ENCODE results near the gene ADORA2B. TPM values are rescaled to one million over a fixed set of nuclear protein-coding genes. Genes with fewer than 3 reads are reported as not detected.

The ADORA2B gene
- polyA plus RNA-seq, 1 of the 3 experiments (the other 2 are of a cell fraction): 12.6 TPM

DNA sequence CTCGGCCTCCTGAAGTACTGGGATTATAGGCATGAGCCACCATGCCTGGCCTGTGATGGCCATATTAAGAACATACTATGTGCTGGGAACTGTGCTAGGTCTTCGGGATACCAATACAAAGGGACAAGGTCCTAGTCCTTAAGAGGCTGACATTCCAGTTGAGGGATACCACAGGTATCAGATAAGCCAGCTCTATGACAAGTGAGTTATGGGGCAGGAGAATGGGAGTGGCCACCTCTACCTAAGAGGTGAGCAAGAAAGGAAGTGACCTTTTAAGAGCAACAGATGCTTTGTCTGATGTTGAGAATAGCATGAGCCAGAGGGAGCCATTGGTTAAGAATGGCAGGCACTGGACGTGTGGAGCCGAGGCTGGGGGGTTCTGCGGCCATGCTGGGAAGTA, 27.0 kb downstream of the ADORA2B start (continued):
- TF ChIP-seq TAF1 (IDR thresholded peaks at IDR 0.05; ENCODE audit: borderline replicate concordance, low read depth, low read length): no peak
- no peak for TF ChIP-seq RXRA (IDR thresholded peaks at IDR 0.05; ENCODE audit: borderline replicate concordance, low read depth)

DNA sequence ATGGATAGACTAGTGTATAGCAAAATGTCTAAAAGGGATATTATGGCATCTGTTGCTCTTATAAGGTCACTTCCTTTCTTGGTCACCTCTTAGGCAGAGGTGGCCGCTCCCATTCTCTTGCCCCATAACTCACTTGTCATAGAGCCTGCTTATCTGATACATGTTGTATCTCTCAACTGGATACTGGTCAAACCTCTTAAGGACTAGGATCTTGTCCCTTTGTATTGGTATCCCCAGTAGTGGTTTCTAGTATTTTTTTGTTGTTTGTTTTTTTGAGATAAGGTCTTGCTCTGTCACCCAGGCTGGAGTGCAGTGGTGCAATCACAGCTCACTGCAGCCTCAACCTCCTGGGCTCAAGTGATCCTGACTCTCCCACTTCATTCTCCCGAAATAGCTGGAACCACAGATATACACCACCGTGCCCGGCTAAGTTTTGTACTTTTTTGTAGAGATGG, 27.6 kb downstream of the ADORA2B start:
- H3K4me3 ChIP-seq (ENCODE audit: low read depth in 2 of 2, low read length in 1 of 2): no peak overlapping the region
- WGBS (ENCODE audit: low lambda C conversion rate): 97% methylated on average over 4 of the region's 4 CpGs
- H4K20me1 ChIP-seq (ENCODE audit: insufficient read depth): no peaks in the 10 kb centered on the region
- H3K79me2 ChIP-seq (ENCODE audit: insufficient read depth): no peaks in the 10 kb centered on the region
- H3K9me3 ChIP-seq: no peaks in the 10 kb centered on the region
- no peaks in the 10 kb centered on the region for H3K9me2 ChIP-seq
- H3K36me3 ChIP-seq (replicated peaks in 1 of 2; ENCODE audit: control insufficient read depth in 1 of 2, insufficient read depth in 2 of 2, low read length in 1 of 2): peaks cover 8 to 11% of the 10 kb centered on the region in 2 experiments
- ChIA-PET CTCF (no interaction called here), POLR2A (no interaction called here)
- no peak overlapping the region for H2AFZ ChIP-seq (ENCODE audit: low read depth)
- H3K9ac ChIP-seq: no peak overlapping the region
- no peaks in the 10 kb centered on the region; a peak in 1 of 4 replicates for H3K4me1 ChIP-seq (ENCODE audit: control insufficient read depth in 1 of 2, insufficient read depth in 2 of 2, low read depth in 1 of 2, low read length in 1 of 2)
- no peak overlapping the region for H3K27ac ChIP-seq (ENCODE audit: low read depth in 2 of 2, low read length in 1 of 2)
- H3K27me3 ChIP-seq (ENCODE audit: insufficient read depth): no peaks in the 10 kb centered on the region
- no peak overlapping the region for H3K4me2 ChIP-seq
- TF ChIP-seq RAD21 (IDR thresholded peaks at IDR 0.05; ENCODE audit: low read length) (no peak), SMC3 (IDR thresholded peaks at IDR 0.05; ENCODE audit: low read depth, low read length) (no peak), GABPA (IDR thresholded peaks at IDR 0.05; ENCODE audit: low read depth) (no peak), JUND (IDR thresholded peaks at IDR 0.05) (no peak), NFIC (IDR thresholded peaks at IDR 0.05; ENCODE audit: borderline replicate concordance) (no peak), ELF1 (IDR thresholded peaks at IDR 0.05) (no peak), CHD2 (IDR thresholded peaks at IDR 0.05; ENCODE audit: low read length, partially characterized antibody) (no peak)
- TF ChIP-seq, protein P1, sequence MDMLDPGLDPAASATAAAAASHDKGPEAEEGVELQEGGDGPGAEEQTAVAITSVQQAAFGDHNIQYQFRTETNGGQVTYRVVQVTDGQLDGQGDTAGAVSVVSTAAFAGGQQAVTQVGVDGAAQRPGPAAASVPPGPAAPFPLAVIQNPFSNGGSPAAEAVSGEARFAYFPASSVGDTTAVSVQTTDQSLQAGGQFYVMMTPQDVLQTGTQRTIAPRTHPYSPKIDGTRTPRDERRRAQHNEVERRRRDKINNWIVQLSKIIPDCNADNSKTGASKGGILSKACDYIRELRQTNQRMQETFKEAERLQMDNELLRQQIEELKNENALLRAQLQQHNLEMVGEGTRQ (IDR thresholded peaks at IDR 0.05; ENCODE audit: borderline replicate concordance, low read depth, low read length): no peak
- TF ChIP-seq, protein P2, sequence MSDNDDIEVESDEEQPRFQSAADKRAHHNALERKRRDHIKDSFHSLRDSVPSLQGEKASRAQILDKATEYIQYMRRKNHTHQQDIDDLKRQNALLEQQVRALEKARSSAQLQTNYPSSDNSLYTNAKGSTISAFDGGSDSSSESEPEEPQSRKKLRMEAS (IDR thresholded peaks at IDR 0.05; ENCODE audit: low read depth): no peak
- TF ChIP-seq, protein P3, sequence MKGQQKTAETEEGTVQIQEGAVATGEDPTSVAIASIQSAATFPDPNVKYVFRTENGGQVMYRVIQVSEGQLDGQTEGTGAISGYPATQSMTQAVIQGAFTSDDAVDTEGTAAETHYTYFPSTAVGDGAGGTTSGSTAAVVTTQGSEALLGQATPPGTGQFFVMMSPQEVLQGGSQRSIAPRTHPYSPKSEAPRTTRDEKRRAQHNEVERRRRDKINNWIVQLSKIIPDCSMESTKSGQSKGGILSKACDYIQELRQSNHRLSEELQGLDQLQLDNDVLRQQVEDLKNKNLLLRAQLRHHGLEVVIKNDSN (IDR thresholded peaks at IDR 0.05; ENCODE audit: borderline replicate concordance, low read depth): no peak
- H3F3A ChIP-seq (replicated peaks; ENCODE audit: insufficient read depth): peaks cover 5% of the 10 kb centered on the region
- DNase-seq: no peak

DNA sequence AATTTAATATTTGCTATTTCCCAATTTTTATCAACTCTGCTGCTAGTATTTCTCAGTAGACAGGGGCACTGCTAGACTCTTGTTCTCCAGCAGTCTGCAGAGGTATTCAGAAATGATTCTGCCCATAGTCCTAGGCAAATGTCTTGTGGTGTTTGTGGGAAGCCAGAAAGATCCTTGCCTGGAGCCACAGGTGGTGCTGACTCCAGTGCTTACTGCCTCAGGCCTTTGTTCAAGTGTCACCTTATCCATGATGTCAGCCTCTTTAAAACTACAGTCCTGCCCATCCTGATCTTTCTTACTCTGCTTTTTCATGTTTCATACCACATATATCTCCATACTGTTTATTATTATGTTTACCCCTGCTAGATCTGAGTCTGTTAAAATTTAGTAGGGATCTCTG, 28.1 kb downstream of the ADORA2B start:
- Histone ChIP-seq H3K9me3 (no peaks in the 10 kb centered on the region), H3K27ac (ENCODE audit: low read depth in 2 of 2, low read length in 1 of 2) (no peak overlapping the region), H3K4me3 (ENCODE audit: low read depth in 2 of 2, low read length in 1 of 2) (no peak overlapping the region), H3K27me3 (ENCODE audit: insufficient read depth) (no peaks in the 10 kb centered on the region), H3K79me2 (ENCODE audit: insufficient read depth) (no peaks in the 10 kb centered on the region), H3F3A (replicated peaks; ENCODE audit: insufficient read depth) (peaks cover 5% of the 10 kb centered on the region), H4K20me1 (ENCODE audit: insufficient read depth) (no peaks in the 10 kb centered on the region), H3K36me3 (replicated peaks in 1 of 2; ENCODE audit: control insufficient read depth in 1 of 2, insufficient read depth in 2 of 2, low read length in 1 of 2) (peaks cover 12 to 16% of the 10 kb centered on the region in 2 experiments), H3K9me2 (no peaks in the 10 kb centered on the region), H2AFZ (ENCODE audit: low read depth) (no peak overlapping the region), H3K9ac (no peak overlapping the region), H3K4me2 (no peak overlapping the region), H3K4me1 (ENCODE audit: control insufficient read depth in 1 of 2, insufficient read depth in 2 of 2, low read depth in 1 of 2, low read length in 1 of 2) (no peaks in the 10 kb centered on the region; a peak in 1 of 4 replicates)
- ChIA-PET POLR2A (no interaction called here), CTCF (interaction anchor here (1.1 kb wide), 1 partner anchor 28 kb away, joined by 3 read pairs; the partner anchor contains the start of gene ADORA2B)
- DNase-seq: no peak
- TF ChIP-seq, protein P4, sequence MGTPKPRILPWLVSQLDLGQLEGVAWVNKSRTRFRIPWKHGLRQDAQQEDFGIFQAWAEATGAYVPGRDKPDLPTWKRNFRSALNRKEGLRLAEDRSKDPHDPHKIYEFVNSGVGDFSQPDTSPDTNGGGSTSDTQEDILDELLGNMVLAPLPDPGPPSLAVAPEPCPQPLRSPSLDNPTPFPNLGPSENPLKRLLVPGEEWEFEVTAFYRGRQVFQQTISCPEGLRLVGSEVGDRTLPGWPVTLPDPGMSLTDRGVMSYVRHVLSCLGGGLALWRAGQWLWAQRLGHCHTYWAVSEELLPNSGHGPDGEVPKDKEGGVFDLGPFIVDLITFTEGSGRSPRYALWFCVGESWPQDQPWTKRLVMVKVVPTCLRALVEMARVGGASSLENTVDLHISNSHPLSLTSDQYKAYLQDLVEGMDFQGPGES (IDR thresholded peaks at IDR 0.05; ENCODE audit: low read depth, low read length): no peak
- TF ChIP-seq JUND (IDR thresholded peaks at IDR 0.05): no peak
- TF ChIP-seq GABPA (IDR thresholded peaks at IDR 0.05; ENCODE audit: low read depth): no peak
- TF ChIP-seq FOXJ3 (CRISPR knock-in tag; IDR thresholded peaks at IDR 0.05): no peak
- TF ChIP-seq MXI1 (IDR thresholded peaks at IDR 0.05; ENCODE audit: low read depth, low read length): no peak
- TF ChIP-seq RCOR1 (IDR thresholded peaks at IDR 0.05; ENCODE audit: low read length): no peak
- TF ChIP-seq, protein P5, sequence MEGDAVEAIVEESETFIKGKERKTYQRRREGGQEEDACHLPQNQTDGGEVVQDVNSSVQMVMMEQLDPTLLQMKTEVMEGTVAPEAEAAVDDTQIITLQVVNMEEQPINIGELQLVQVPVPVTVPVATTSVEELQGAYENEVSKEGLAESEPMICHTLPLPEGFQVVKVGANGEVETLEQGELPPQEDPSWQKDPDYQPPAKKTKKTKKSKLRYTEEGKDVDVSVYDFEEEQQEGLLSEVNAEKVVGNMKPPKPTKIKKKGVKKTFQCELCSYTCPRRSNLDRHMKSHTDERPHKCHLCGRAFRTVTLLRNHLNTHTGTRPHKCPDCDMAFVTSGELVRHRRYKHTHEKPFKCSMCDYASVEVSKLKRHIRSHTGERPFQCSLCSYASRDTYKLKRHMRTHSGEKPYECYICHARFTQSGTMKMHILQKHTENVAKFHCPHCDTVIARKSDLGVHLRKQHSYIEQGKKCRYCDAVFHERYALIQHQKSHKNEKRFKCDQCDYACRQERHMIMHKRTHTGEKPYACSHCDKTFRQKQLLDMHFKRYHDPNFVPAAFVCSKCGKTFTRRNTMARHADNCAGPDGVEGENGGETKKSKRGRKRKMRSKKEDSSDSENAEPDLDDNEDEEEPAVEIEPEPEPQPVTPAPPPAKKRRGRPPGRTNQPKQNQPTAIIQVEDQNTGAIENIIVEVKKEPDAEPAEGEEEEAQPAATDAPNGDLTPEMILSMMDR (IDR thresholded peaks at IDR 0.05): no peak
- no peak for TF ChIP-seq CHD2 (IDR thresholded peaks at IDR 0.05; ENCODE audit: low read length, partially characterized antibody)
- TF ChIP-seq, protein P6, sequence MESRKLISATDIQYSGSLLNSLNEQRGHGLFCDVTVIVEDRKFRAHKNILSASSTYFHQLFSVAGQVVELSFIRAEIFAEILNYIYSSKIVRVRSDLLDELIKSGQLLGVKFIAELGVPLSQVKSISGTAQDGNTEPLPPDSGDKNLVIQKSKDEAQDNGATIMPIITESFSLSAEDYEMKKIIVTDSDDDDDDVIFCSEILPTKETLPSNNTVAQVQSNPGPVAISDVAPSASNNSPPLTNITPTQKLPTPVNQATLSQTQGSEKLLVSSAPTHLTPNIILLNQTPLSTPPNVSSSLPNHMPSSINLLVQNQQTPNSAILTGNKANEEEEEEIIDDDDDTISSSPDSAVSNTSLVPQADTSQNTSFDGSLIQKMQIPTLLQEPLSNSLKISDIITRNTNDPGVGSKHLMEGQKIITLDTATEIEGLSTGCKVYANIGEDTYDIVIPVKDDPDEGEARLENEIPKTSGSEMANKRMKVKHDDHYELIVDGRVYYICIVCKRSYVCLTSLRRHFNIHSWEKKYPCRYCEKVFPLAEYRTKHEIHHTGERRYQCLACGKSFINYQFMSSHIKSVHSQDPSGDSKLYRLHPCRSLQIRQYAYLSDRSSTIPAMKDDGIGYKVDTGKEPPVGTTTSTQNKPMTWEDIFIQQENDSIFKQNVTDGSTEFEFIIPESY (IDR thresholded peaks at IDR 0.05; ENCODE audit: borderline replicate concordance, low read depth): no peak
- TF ChIP-seq FOSL2 (IDR thresholded peaks at IDR 0.05; ENCODE audit: borderline replicate concordance, low read depth): no peak
- TF ChIP-seq RXRA (IDR thresholded peaks at IDR 0.05; ENCODE audit: borderline replicate concordance, low read depth): no peak
